MM.1S (cell line): ENCODE data around the gene ATG10.

Source experiments
- CTCF ChIP-seq: fragments of 300-600 bp; sonication (generic); IDR thresholded peaks from 2 replicates; pipeline ENCODE4 v1.5.1; 2016; ENCODE audit warnings: antibody characterized with exemption, low read length, mixed read lengths
- EZH2 ChIP-seq: fragments of 300-600 bp; sonication (generic); optimal IDR thresholded peaks from 2 replicates; pipeline ENCODE3; 2017; ENCODE audit warnings: low read depth, mild to moderate bottlenecking, antibody characterized with exemption, low read length, mixed read lengths

GRCh38 chr5:82274343-82275211, 302.8 kb downstream of the ATG10 start:
- TF ChIP-seq EZH2, result no peak
- TF ChIP-seq CTCF, result no peak
